Measurements from ENCODE around the gene KIAA0825.

KIAA0825 gene

DNA sequence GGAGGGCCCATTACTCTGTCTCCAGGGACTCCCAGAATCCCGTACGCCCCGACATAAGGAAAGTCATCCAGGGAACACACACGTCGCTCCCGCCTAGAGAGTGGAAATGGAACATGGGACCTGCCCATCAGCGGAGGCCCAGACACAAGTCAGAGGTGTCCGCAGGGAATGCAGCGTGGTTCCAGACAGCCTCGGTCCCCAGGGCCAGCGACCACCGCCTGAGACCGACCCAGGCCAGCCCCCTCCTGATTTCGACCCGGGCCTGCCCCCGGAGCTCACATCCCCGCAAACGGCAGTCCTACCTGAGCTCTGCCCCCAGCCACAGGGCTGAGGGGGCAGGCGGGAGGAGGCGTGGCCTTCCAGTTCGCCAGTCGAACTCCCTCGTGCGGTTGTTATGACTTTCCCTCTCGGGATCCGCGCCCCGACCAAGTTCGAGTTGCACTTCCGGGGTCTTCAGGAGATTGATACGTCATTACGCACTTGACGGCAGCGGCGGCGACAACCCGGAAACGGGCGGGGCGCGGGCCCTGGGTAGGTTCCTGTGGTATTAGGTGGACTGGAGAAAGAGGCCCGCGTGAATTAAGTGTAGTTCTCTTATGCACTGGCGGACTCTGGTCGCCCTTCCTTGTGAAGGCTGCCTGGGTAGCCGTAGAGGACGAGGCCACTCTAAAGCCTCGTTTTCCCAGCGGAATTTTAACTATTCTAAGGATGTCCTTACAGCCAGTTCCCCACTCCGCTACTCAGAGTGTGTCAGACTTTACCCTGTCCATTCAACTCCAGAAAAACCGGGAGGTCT is 507.0 kb downstream of the KIAA0825 start:
- H3K4me3 Mint-ChIP-seq = peak overlapping the region; percentile 92
- H3K9me3 Mint-ChIP-seq = peaks cover 29% of the 10 kb centered on the region
- H3K36me3 Mint-ChIP-seq (ENCODE audit: low read depth) = peaks cover 18% of the 10 kb centered on the region
- H3K27ac Mint-ChIP-seq = peak overlapping the region; percentile 93
- H3K27me3 Mint-ChIP-seq (ENCODE audit: low read depth) = peaks cover 8% of the 10 kb centered on the region
- peak; percentile 91 for DNase-seq (ENCODE audit: low spot score)
- H3K4me1 Mint-ChIP-seq (ENCODE audit: low read depth) = peaks cover 16% of the 10 kb centered on the region

DNA sequence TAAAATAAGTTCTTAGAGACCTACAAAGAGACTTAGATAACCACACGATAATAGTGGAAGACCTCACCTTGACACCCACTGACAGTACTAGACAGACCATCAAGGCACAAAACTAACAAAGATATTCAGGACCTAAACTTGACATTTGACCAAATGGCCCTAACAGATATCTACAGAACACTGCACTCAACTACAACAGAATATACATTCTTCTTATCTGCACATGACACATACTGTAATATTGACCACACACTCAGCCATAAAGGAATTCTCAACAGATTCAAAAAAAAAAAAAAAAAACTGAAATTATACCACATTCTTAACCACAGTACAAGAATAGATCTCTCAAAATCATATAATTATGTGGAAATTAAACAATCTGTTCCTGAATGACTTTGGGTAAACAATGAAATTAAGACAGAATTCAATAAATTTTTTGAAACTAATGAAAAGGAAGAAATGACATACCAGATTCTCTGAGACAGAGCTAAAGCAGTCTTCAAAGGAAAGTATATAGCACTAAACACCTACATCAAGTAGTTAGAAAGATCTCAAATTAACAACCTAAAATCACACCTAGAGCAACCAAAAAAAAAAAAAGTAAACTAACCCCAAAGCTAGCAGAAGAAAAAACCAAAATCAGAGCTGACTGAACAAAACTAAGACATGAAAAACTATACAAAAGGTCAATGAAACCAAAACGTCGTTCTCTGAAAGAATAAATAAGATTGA is 514.7 kb downstream of the KIAA0825 start:
- Mint-ChIP-seq H3K27ac (no peak overlapping the region), H3K36me3 (ENCODE audit: low read depth) (peaks cover 51% of the 10 kb centered on the region), H3K4me3 (no peak overlapping the region), H3K27me3 (ENCODE audit: low read depth) (no peaks in the 10 kb centered on the region), H3K4me1 (ENCODE audit: low read depth) (peaks cover 14% of the 10 kb centered on the region), H3K9me3 (peaks cover 58% of the 10 kb centered on the region)
- no peak for DNase-seq (ENCODE audit: low spot score)
